HEK293 (cell line): Measurements from ENCODE around the gene SKI.
A peak's percentile ranks its signal among the peaks of the same experiment; 100 is the strongest.

Experiments used
- CTCF ChIA-PET: fragments of 350-600 bp; formaldehyde crosslinking; extraction: SDS; loops from one replicate; lab custom pipeline; 2021; ENCODE audit warnings: antibody characterized with exemption; lab: Yijun Ruan, JAX
- POLR2A ChIA-PET: fragments of 300-600 bp; formaldehyde crosslinking; extraction: SDS; loops from one replicate; lab custom pipeline; 2020; ENCODE audit warnings: antibody characterized with exemption, inconsistent platforms; lab: Yijun Ruan, JAX
- H3K27ac ChIP-seq: fragments of 200-500 bp; sonication (Bioruptor generic); 2 replicates; pipeline ENCODE4 v1.5.1; 2014; ENCODE audit warnings: low read depth, low read length, control low read depth, inconsistent platforms; ENCODE audit errors: extremely low read depth
- H3K36me3 ChIP-seq, 2 experiments: fragments of 200-500 bp in 1 of 2; sonication (Bioruptor generic) in 1 of 2; 1 replicate in 1 of 2; 2 replicates in 1 of 2; pipeline ENCODE4 v1.5.1; 2014 to 2017; ENCODE audit warnings: inconsistent platforms in 2 of 2, low read length in 2 of 2; ENCODE audit not compliant: control insufficient read depth in 2 of 2, insufficient read depth in 1 of 2
- H3K4me1 ChIP-seq: fragments of 200-500 bp; sonication (Bioruptor generic); 2 replicates; pipeline ENCODE4 v1.5.1; 2014; ENCODE audit warnings: mild to moderate bottlenecking, low read length, inconsistent platforms; ENCODE audit not compliant: control insufficient read depth, insufficient read depth
- H3K4me3 ChIP-seq: 2 replicates; pipeline ENCODE4 v1.5.1; 2011; ENCODE audit warnings: low read depth, mild to moderate bottlenecking, control low read depth, low read length, moderate library complexity
- H3K9me3 ChIP-seq: fragments of 200-500 bp; sonication (Bioruptor generic); 2 replicates; pipeline ENCODE4 v1.5.1; 2014; ENCODE audit warnings: low read depth, low read length, inconsistent platforms; ENCODE audit not compliant: control insufficient read depth, insufficient read depth
- CTCF ChIP-seq: fragments of 450-650 bp; formaldehyde crosslinking; IDR thresholded peaks from 2 replicates; pipeline ENCODE4 v1.5.1; 2016; ENCODE audit warnings: missing biosample characterization, missing genetic modification characterization
- EGR2 ChIP-seq: fragments of 450-650 bp; formaldehyde crosslinking; IDR thresholded peaks from 2 replicates; pipeline ENCODE4 v1.5.1; 2016; ENCODE audit warnings: low read depth, missing biosample characterization, missing genetic modification characterization
- FEZF1 ChIP-seq: fragments of 450-650 bp; formaldehyde crosslinking; IDR thresholded peaks from 2 replicates; pipeline ENCODE4 v1.5.1; 2016; ENCODE audit warnings: missing biosample characterization, missing genetic modification characterization
- GLIS2 ChIP-seq: fragments of 450-650 bp; formaldehyde crosslinking; IDR thresholded peaks from 2 replicates; pipeline ENCODE4 v1.5.1; 2016; ENCODE audit warnings: missing biosample characterization, missing genetic modification characterization
- KLF9 ChIP-seq: fragments of 450-650 bp; formaldehyde crosslinking; IDR thresholded peaks from 2 replicates; pipeline ENCODE4 v1.5.1; 2016; ENCODE audit warnings: missing biosample characterization, missing genetic modification characterization, low read depth
- SALL2 ChIP-seq: fragments of 450-650 bp; formaldehyde crosslinking; IDR thresholded peaks from 2 replicates; pipeline ENCODE4 v1.5.0; 2017; ENCODE audit warnings: missing biosample characterization, mild to moderate bottlenecking, missing genetic modification characterization, borderline replicate concordance
- SCRT2 ChIP-seq: fragments of 450-650 bp; formaldehyde crosslinking; IDR thresholded peaks from 2 replicates; pipeline ENCODE4 v1.5.1; 2016; ENCODE audit warnings: missing biosample characterization, missing genetic modification characterization
- SP2 ChIP-seq: fragments of 450-650 bp; formaldehyde crosslinking; IDR thresholded peaks from 2 replicates; pipeline ENCODE4 v1.5.1; 2016; ENCODE audit warnings: missing biosample characterization, missing genetic modification characterization
- ZBTB26 ChIP-seq: fragments of 450-650 bp; formaldehyde crosslinking; optimal IDR thresholded peaks from 2 replicates; pipeline ENCODE3; 2016; ENCODE audit warnings: missing biosample characterization, mild to moderate bottlenecking, missing genetic modification characterization
- ZBTB8A ChIP-seq: fragments of 450-650 bp; formaldehyde crosslinking; IDR thresholded peaks from 2 replicates; pipeline ENCODE4 v1.5.1; 2016; ENCODE audit warnings: missing biosample characterization, missing genetic modification characterization
- ZFP3 ChIP-seq: fragments of 450-650 bp; formaldehyde crosslinking; IDR thresholded peaks from 2 replicates; pipeline ENCODE4 v1.5.1; 2016; ENCODE audit warnings: low read depth, missing biosample characterization, missing genetic modification characterization
- ZIC2 ChIP-seq: fragments of 450-650 bp; formaldehyde crosslinking; IDR thresholded peaks from 2 replicates; pipeline ENCODE4 v1.5.1; 2016; ENCODE audit warnings: missing biosample characterization, missing genetic modification characterization
- ZNF18 ChIP-seq: fragments of 450-650 bp; formaldehyde crosslinking; IDR thresholded peaks from 2 replicates; pipeline ENCODE4 v1.5.1; 2016; ENCODE audit warnings: missing biosample characterization, missing genetic modification characterization
- ZNF2 ChIP-seq: fragments of 450-650 bp; formaldehyde crosslinking; IDR thresholded peaks from 2 replicates; pipeline ENCODE4 v1.5.1; 2016; ENCODE audit warnings: missing biosample characterization, missing genetic modification characterization
- ZNF335 ChIP-seq: fragments of 450-650 bp; formaldehyde crosslinking; conservative IDR thresholded peaks from 2 replicates; pipeline ENCODE4 v1.5.1; 2016; ENCODE audit warnings: missing biosample characterization, missing genetic modification characterization
- ZNF341 ChIP-seq: fragments of 450-650 bp; formaldehyde crosslinking; IDR thresholded peaks from 2 replicates; pipeline ENCODE4; 2016; ENCODE audit warnings: low read depth, missing biosample characterization, missing genetic modification characterization
- ZNF394 ChIP-seq: fragments of 450-650 bp; formaldehyde crosslinking; IDR thresholded peaks from 2 replicates; pipeline ENCODE4 v1.5.1; 2016; ENCODE audit warnings: missing biosample characterization, missing genetic modification characterization, mild to moderate bottlenecking, moderate library complexity, borderline replicate concordance
- ZNF48 ChIP-seq: fragments of 450-650 bp; formaldehyde crosslinking; IDR thresholded peaks from 2 replicates; pipeline ENCODE4 v1.5.1; 2016; ENCODE audit warnings: missing biosample characterization, missing genetic modification characterization
- ZNF501 ChIP-seq: fragments of 450-650 bp; formaldehyde crosslinking; IDR thresholded peaks from 2 replicates; pipeline ENCODE4 v1.5.1; 2016; ENCODE audit warnings: missing biosample characterization, missing genetic modification characterization
- ZNF558 ChIP-seq: fragments of 450-650 bp; formaldehyde crosslinking; IDR thresholded peaks from 2 replicates; pipeline ENCODE4 v1.5.1; 2016; ENCODE audit warnings: missing biosample characterization, missing genetic modification characterization
- ZNF571 ChIP-seq: fragments of 450-650 bp; formaldehyde crosslinking; IDR thresholded peaks from 2 replicates; pipeline ENCODE4 v1.5.0; 2017; ENCODE audit warnings: missing biosample characterization, missing genetic modification characterization
- ZNF600 ChIP-seq: fragments of 450-650 bp; formaldehyde crosslinking; IDR thresholded peaks from 2 replicates; pipeline ENCODE4 v1.5.1; 2016; ENCODE audit warnings: missing biosample characterization, missing genetic modification characterization
- ZNF629 ChIP-seq: fragments of 450-650 bp; formaldehyde crosslinking; IDR thresholded peaks from 2 replicates; pipeline ENCODE4 v1.5.1; 2017; ENCODE audit warnings: missing biosample characterization, missing genetic modification characterization
- ZNF692 ChIP-seq: fragments of 450-650 bp; formaldehyde crosslinking; IDR thresholded peaks from 2 replicates; pipeline ENCODE4 v1.5.1; 2016; ENCODE audit warnings: missing biosample characterization, missing genetic modification characterization
- ZNF791 ChIP-seq: fragments of 450-650 bp; formaldehyde crosslinking; IDR thresholded peaks from 2 replicates; pipeline ENCODE4 v1.5.1; 2016; ENCODE audit warnings: missing biosample characterization, missing genetic modification characterization
- ZSCAN30 ChIP-seq: fragments of 450-650 bp; IDR thresholded peaks from 2 replicates; pipeline ENCODE4 v1.5.1; 2018; ENCODE audit warnings: missing biosample characterization, mild to moderate bottlenecking, missing genetic modification characterization, moderate library complexity
- ZSCAN4 ChIP-seq: fragments of 450-650 bp; formaldehyde crosslinking; IDR thresholded peaks from 2 replicates; pipeline ENCODE4 v1.5.1; 2017; ENCODE audit warnings: missing biosample characterization, missing genetic modification characterization
- ZXDB ChIP-seq: fragments of 450-650 bp; formaldehyde crosslinking; IDR thresholded peaks from 2 replicates; pipeline ENCODE4 v1.5.1; 2016; ENCODE audit warnings: missing biosample characterization, missing genetic modification characterization

Gene SKI

GRCh38 chr1:2229911-2230731 is 2.0 kb downstream of the SKI start (continued):
- 0 out of 2 replicates have a peak, but pooled peaks have one; percentile 27 for TF ChIP-seq FEZF1 (tag by site-specific recombination)
- peak; percentile 49 for TF ChIP-seq ZNF600 (tag by site-specific recombination)
- peak; percentile 45 for TF ChIP-seq ZXDB (tag by site-specific recombination)
- 0 out of 2 replicates have a peak, but pooled peaks have one; percentile 19 for TF ChIP-seq ZNF2 (tag by site-specific recombination)
- no peak for TF ChIP-seq CTCF
- TF ChIP-seq KLF9, result peak; percentile 27; the same call in 1 of the 2 replicates
- TF ChIP-seq ZSCAN30 (tag by site-specific recombination), result no peak
- no peak for TF ChIP-seq ZNF394
- TF ChIP-seq ZNF558 (tag by site-specific recombination), result no peak
- TF ChIP-seq ZIC2 (tag by site-specific recombination), result peak; percentile 7; the same call in 1 of the 2 replicates
- TF ChIP-seq ZNF571 (tag by site-specific recombination), result no peak

GRCh38 chr1:2230781-2231531 is 2.8 kb downstream of the SKI start:
- Histone ChIP-seq H3K36me3 (peaks cover 0 to 29% of the 10 kb centered on the region in 2 experiments; a peak in 1 of 3 replicates), H3K9me3 (no peaks in the 10 kb centered on the region), H3K27ac (peak overlapping the region; percentile 90), H3K4me1 (peaks cover 15% of the 10 kb centered on the region), H3K4me3 (peak overlapping the region; percentile 78)
- ChIA-PET CTCF (interaction anchor here (0.6 to 1.5 kb wide), 4 partner anchors 35 to 84 kb away, joined by 3 to 7 read pairs (median 3); partner anchors contain the start of gene FAAP20), POLR2A (interaction anchor here (0.7 to 1.8 kb wide), 7 partner anchors 18 to 160 kb away, joined by 3 to 6 read pairs (median 3); partner anchors contain the start of genes MORN1 and RER1)
- peak; percentile 29; the same call in 1 of the 2 replicates for TF ChIP-seq ZNF629
- peak; percentile 80 for TF ChIP-seq ZSCAN4 (tag by site-specific recombination)
- TF ChIP-seq SALL2 (tag by site-specific recombination), result no peak
- TF ChIP-seq ZNF501 (tag by site-specific recombination), result 0 out of 2 replicates have a peak, but pooled peaks have one; percentile 2
- TF ChIP-seq ZNF341 (tag by site-specific recombination), result peak; percentile 80
- TF ChIP-seq ZBTB26 (tag by site-specific recombination), result peak; percentile 69
- peak; percentile 34; the same call in 1 of the 2 replicates for TF ChIP-seq ZBTB8A (tag by site-specific recombination)
- peak; percentile 49 for TF ChIP-seq ZNF692 (tag by site-specific recombination)
- peak; percentile 87 for TF ChIP-seq ZNF335 (tag by site-specific recombination)
- TF ChIP-seq SCRT2, result peak; percentile 95
- TF ChIP-seq ZXDB (tag by site-specific recombination), result 0 out of 2 replicates have a peak, but pooled peaks have one; percentile 8
- TF ChIP-seq ZNF48, result no peak
- 0 out of 2 replicates have a peak, but pooled peaks have one; percentile 16 for TF ChIP-seq EGR2 (tag by site-specific recombination)
- TF ChIP-seq ZFP3 (tag by site-specific recombination), result no peak
- peak; percentile 22 for TF ChIP-seq ZNF600 (tag by site-specific recombination)
- 0 out of 2 replicates have a peak, but pooled peaks have one; percentile 10 for TF ChIP-seq ZNF18
- TF ChIP-seq ZNF791 (tag by site-specific recombination), result no peak
- TF ChIP-seq GLIS2 (tag by site-specific recombination), result peak; percentile 88; the same call in 1 of the 2 replicates
- TF ChIP-seq SP2 (tag by site-specific recombination), result peak; percentile 17; the same call in 1 of the 2 replicates
